Lower lobe of right lung (tissue), 2 donors: ENCODE results near the gene ZNF616. TPM values are rescaled to one million over a fixed set of nuclear protein-coding genes. Genes with fewer than 3 reads are reported as not detected.
"Not testable (repeated sequence)": the region's sequence is repeated elsewhere in the genome, so short reads cannot be mapped to it uniquely, and the experiment has no call there.

Experiments
- ATAC-seq, 2 donors: fragments of 200-7000 bp; cut with Tn5 transposase; one replicate each; pipeline ENCODE4 v1.9.1; 2020 to 2022; ENCODE audit warnings: mild to moderate bottlenecking in 2 of 2, moderate library complexity in 2 of 2
- DNase-seq: peaks from one replicate; pipeline ENCODE4 v3.0.0-alpha.2; 2020
- H3K27ac ChIP-seq: fragments of 200-600 bp; one replicate; pipeline ENCODE4 v1.8.0; 2022
- H3K27me3 ChIP-seq: fragments of 200-600 bp; one replicate; pipeline ENCODE4 v1.8.0; 2022; ENCODE audit warnings: low read depth
- H3K36me3 ChIP-seq: fragments of 200-600 bp; one replicate; pipeline ENCODE4 v1.8.0; 2022; ENCODE audit warnings: mild to moderate bottlenecking
- H3K4me1 ChIP-seq: fragments of 200-600 bp; one replicate; pipeline ENCODE4 v1.8.0; 2022
- H3K4me3 ChIP-seq: fragments of 200-600 bp; one replicate; pipeline ENCODE4 v1.8.0; 2022; ENCODE audit warnings: mild to moderate bottlenecking
- H3K9me3 ChIP-seq: fragments of 200-600 bp; one replicate; pipeline ENCODE4 v1.8.0; 2022
- CTCF ChIP-seq: fragments of 200-600 bp; IDR thresholded peaks from one replicate; pipeline ENCODE4 v1.8.0; 2022; ENCODE audit warnings: antibody characterized with exemption, mild to moderate bottlenecking
- intact Hi-C: fragments of 100-400 bp; cut with DNase I; formaldehyde crosslinking; loops from one replicate; pipeline ENCODE4 v1.11.0; 2022
- total RNA-seq: library from RNA; stranded (reverse); fragmentation: NEBNext Ultra II Directional; extraction: Animal tissue kit (Norgen Biotek cat#: 25700); gene quantifications from one replicate; pipeline ENCODE4 v1.2.1, GENCODE V29; 2021
- donor health status: DM: no; HTN: yes; CAD: no; lungs with severe emphysema.

ZNF616 gene
- total RNA-seq, 1 donor from 2014 or later = 13.4 TPM

GRCh38 chr19:52101866-52102562, 37.7 kb downstream of the ZNF616 start:
- H3K4me1 ChIP-seq = no peaks in the 10 kb centered on the region
- H3K9me3 ChIP-seq = peaks cover 47% of the 10 kb centered on the region
- no peak overlapping the region for H3K27ac ChIP-seq
- DNase-seq = no peak
- no peak for TF ChIP-seq CTCF
- H3K36me3 ChIP-seq = no peaks in the 10 kb centered on the region
- H3K27me3 ChIP-seq = no peaks in the 10 kb centered on the region
- no peak overlapping the region for H3K4me3 ChIP-seq
- intact Hi-C loops = no loop called here
- ATAC-seq = no peak

DNA sequence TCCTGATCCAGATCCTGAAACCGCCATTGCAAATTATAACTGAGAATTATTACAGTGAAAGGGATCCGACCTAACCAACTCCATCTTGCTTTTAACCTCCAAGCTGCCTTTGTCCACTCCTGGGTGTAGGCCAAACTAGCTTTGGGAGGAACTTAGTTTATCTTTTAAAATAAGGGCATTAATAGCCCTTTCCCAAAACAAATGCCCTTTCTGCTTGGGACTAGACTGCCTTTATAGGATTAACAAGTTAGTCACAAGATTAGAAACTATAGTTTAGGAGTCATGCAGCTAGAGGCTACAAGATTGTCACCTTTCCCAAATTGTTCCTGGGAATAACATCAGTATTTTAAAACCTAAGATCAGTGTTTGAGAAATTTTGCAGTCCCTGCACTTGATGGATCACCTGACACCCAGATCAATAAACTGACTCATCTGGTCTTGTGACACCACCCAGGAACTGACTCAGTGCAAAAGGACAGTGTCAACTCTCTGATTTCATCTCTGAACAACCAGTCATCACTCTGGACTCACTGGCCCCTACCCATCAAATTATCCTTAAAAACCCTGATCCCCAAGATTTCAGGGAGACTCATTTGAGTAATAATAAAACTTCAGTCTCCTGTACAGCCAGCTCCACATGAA, 40.1 kb downstream of the ZNF616 start:
- Histone ChIP-seq H3K4me3 (no peak overlapping the region), H3K4me1 (peaks cover 5% of the 10 kb centered on the region), H3K9me3 (peaks cover 44% of the 10 kb centered on the region), H3K27ac (no peak overlapping the region), H3K27me3 (no peaks in the 10 kb centered on the region), H3K36me3 (no peaks in the 10 kb centered on the region)
- TF ChIP-seq CTCF = no peak
- DNase-seq (no peak), ATAC-seq (no peak)
- intact Hi-C loops = no loop called here

DNA sequence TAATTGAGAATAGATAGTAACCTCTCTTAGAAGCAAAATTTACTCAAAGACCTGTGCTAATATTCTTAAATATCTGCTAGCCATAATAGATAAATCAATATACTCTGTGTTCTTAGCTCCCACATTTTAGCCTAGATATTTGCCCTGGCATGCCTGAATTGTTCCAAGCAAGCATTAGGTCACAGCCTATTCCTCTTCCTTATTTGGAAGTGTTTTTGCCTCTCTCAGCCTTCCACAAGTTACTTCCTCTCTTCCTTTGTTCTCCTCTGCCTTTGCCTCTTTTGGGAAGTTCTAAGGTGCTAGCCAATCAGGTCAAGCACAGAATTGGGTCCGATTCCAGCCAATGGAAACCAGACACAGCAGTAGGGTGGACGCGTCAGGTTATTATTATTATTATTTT, 43.3 kb downstream of the ZNF616 start:
- intact Hi-C loops, H3K4me3 ChIP-seq: not testable (repeated sequence)
- peak overlapping the region; percentile 83 for H3K27ac ChIP-seq

GRCh38 chr19:52095172-52096014, 44.3 kb downstream of the ZNF616 start, which contains the start of gene ZNF841:
Gene ZNF841 (minus strand): TSS chr19:52095765. CDS start chr19:52084801, 10,964 bp downstream.
- Histone ChIP-seq H3K9me3 (peaks cover 39% of the 10 kb centered on the region), H3K4me1 (peaks cover 25% of the 10 kb centered on the region), H3K4me3 (peak within 1 kb of the TSS; percentile 97), H3K27me3 (no peaks in the 10 kb centered on the region), H3K27ac (peak within 1 kb of the TSS; percentile 83), H3K36me3 (peaks cover 16% of the 10 kb centered on the region)
- DNase-seq (peak; percentile 95), ATAC-seq (peak; percentile 100)
- TF ChIP-seq CTCF = no peak
- intact Hi-C loops = no loop called here

More for the DNA sequence above, 43.3 kb downstream of the ZNF616 start:
- not testable (repeated sequence) for H3K27me3 ChIP-seq, ATAC-seq, DNase-seq
- Histone ChIP-seq H3K4me1 (peaks cover 21% of the 10 kb centered on the region), H3K9me3 (peaks cover 33% of the 10 kb centered on the region), H3K36me3 (peaks cover 13% of the 10 kb centered on the region)

DNA sequence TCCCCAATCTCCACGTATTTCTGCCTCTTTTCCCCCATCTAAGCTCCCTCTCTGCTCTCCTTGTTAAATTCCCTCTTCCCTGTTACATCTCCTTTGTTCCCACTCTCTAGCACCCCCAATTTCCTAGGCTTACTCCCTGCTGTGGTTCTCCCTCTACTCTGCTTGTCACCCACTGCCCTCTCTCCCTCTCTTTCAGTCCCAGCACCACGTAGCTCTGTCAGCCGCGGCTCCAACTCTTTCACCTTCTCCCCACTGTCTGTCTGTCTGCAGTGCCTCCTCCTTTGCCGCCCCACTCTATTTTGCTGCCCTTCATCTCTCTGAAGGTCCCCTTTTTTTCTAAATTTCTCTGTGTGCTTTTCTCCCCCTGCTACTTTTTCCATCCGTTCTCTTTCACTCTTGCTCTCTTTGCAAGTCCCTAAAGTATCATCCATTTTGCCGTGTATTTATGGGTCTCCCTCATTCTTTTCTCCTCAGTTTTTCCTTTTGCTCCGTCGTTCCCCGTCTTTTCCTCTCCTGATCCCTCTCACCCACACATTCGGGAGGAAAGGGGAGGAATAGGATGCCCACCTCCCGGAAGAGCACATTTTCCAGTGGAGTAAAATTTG, 45.1 kb downstream of the ZNF616 start:
- H3K36me3 ChIP-seq = peaks cover 16% of the 10 kb centered on the region
- peak overlapping the region; percentile 83 for H3K27ac ChIP-seq
- H3K4me1 ChIP-seq = peaks cover 25% of the 10 kb centered on the region
- no peak for TF ChIP-seq CTCF
- DNase-seq (no peak), ATAC-seq (no peak)
- H3K4me3 ChIP-seq = peak overlapping the region; percentile 97
- peaks cover 40% of the 10 kb centered on the region for H3K9me3 ChIP-seq
- no peaks in the 10 kb centered on the region for H3K27me3 ChIP-seq
- intact Hi-C loops = no loop called here
